GM19193 (cell line): ENCODE data around the gene SAAL1.

Experiments
- POLR2A ChIP-seq: IDR thresholded peaks from 4 replicates; pipeline ENCODE4 v1.6.1; 2011; ENCODE audit not compliant: insufficient read depth, insufficient read length; ENCODE audit errors: extremely low read depth

The SAAL1 gene

GRCh38 chr11:18061351-18061750, 44.5 kb downstream of the SAAL1 start:
- no peak for TF ChIP-seq POLR2A

GRCh38 chr11:18056561-18057181, 49.2 kb downstream of the SAAL1 start:
- no peak for TF ChIP-seq POLR2A

GRCh38 chr11:18054511-18055103, 51.3 kb downstream of the SAAL1 start:
- TF ChIP-seq POLR2A = no peak

GRCh38 chr11:18050848-18051247, 55.0 kb downstream of the SAAL1 start:
- TF ChIP-seq POLR2A = no peak

GRCh38 chr11:18046116-18046777, 59.6 kb downstream of the SAAL1 start, which contains the start of gene TPH1:
TSS of gene TPH1 (minus strand) at chr11:18046269. CDS start at chr11:18040762, 5,507 bp downstream.
- TF ChIP-seq POLR2A = no peak

- no peak for TF ChIP-seq POLR2A
Observed at GRCh38 chr11:18036456-18036855, 69.4 kb downstream of the SAAL1 start.
